Psoas muscle (tissue), 8 donors: ENCODE measurements around the gene MAN2A1. TPM values are rescaled to one million over a fixed set of nuclear protein-coding genes. Genes with fewer than 3 reads are reported as not detected.

Experiments used
- ATAC-seq, 4 donors: fragments of 200-7000 bp; cut with Tn5 transposase; one replicate each; pipeline ENCODE4 v1.9.1; 2020; ENCODE audit warnings: moderate library complexity in 3 of 4, mild to moderate bottlenecking in 2 of 4
- DNase-seq, 2 donors: peaks; one replicate each; pipeline ENCODE4 v3.0.0-alpha.2; 2020
- H3K27ac ChIP-seq: fragments of 200-600 bp; one replicate; pipeline ENCODE4 v1.8.0; 2022
- H3K27me3 ChIP-seq, 3 donors: fragments of 200-600 bp in 1 of 3; one replicate each; pipeline versions ENCODE4 v1.6.1 to v1.8.0; 2013 to 2022; ENCODE audit warnings: low read length in 2 of 3, mild to moderate bottlenecking in 2 of 3, moderate library complexity in 1 of 3; ENCODE audit not compliant: insufficient read depth in 3 of 3
- H3K36me3 ChIP-seq, 2 donors: fragments of 200-600 bp in 1 of 2; one replicate each; pipeline versions ENCODE4 v1.6.1 to v1.8.0; 2013 to 2022; ENCODE audit warnings: low read depth in 1 of 2, mild to moderate bottlenecking in 1 of 2, moderate library complexity in 1 of 2; ENCODE audit not compliant: insufficient read depth in 1 of 2
- H3K4me1 ChIP-seq: fragments of 200-600 bp; one replicate; pipeline ENCODE4 v1.8.0; 2022
- H3K4me3 ChIP-seq: fragments of 200-600 bp; one replicate; pipeline ENCODE4 v1.8.0; 2022; ENCODE audit warnings: mild to moderate bottlenecking
- H3K9me3 ChIP-seq: fragments of 200-600 bp; one replicate; pipeline ENCODE4 v1.8.0; 2022
- CTCF ChIP-seq: fragments of 200-600 bp; IDR thresholded peaks from one replicate; pipeline ENCODE4 v1.8.0; 2022; ENCODE audit warnings: antibody characterized with exemption
- WGBS, 3 donors: extraction: QIAGEN DNeasy Blood & Tissue Kit; methylation state at CpG; one replicate each; pipeline versions ENCODE4 v1.1.6 to v1.1.7; 2013; 5-methylcytosine and 5-hydroxymethylcytosine counted together
- intact Hi-C, 2 donors: fragments of 100-400 bp; cut with DNase I; formaldehyde crosslinking; loops; one replicate each; pipeline versions ENCODE4 v1.11.0 to v1.14.2; 2022
- polyA plus RNA-seq, 3 donors: library from polyadenylated mRNA; stranded (reverse); fragments of 200-250 nt; gene quantifications; one replicate each; pipeline ENCODE4 v1.2.3, GENCODE V29; 2013
- total RNA-seq, 4 donors: library from RNA; stranded (reverse); fragmentation: NEBNext Ultra II Directional in 2 of 4; extraction: Animal tissue kit (Norgen Biotek cat#: 25700) in 2 of 4; gene quantifications; one replicate each; pipeline versions ENCODE4 v1.2.1 to v1.2.4, GENCODE V29; 2021 to 2023
- donor health status: healthy with polysubstance abuse.
- donor health status: DM: no; HTN: no; CAD: no; lungs with moderate emphysema.
- donor health status: Bipolar disorder and iron deficiency.
- donor health status: healthy.
- donor health status: DM: yes; HTN: yes; CAD: no.
- donor health status: DM: no; HTN: no; CAD: no.
- donor health status: DM: no; HTN: no; CAD: no.
- donor health status: DM: yes; HTN: yes; CAD: no.

Gene MAN2A1
- total and polyA plus RNA-seq, 7 donors: 4.2 to 18.3 (median 12.8) TPM

GRCh38 chr5:109744261-109744660 is 54.5 kb downstream of the MAN2A1 start:
- DNase-seq (no peak), ATAC-seq (no peak)
- Histone ChIP-seq H3K27me3 (no peaks in the 10 kb centered on the region), H3K4me1 (peaks cover 39% of the 10 kb centered on the region), H3K4me3 (no peak overlapping the region), H3K36me3 (no peaks in the 10 kb centered on the region), H3K27ac (no peak overlapping the region), H3K9me3 (no peaks in the 10 kb centered on the region)
- TF ChIP-seq CTCF: no peak
- 78 to 84% (median 80%) methylated on average over 2 of the region's 2 CpGs for WGBS, 3 donors
- intact Hi-C loops: loop anchor here in 1 of 2 donors (5.0 kb wide), 1 partner anchor 37 kb away; no protein-coding TSS in a partner anchor

- ATAC-seq (no peak), DNase-seq (no peak)
- Histone ChIP-seq H3K27ac (no peak overlapping the region), H3K4me1 (peaks cover 10% of the 10 kb centered on the region), H3K27me3 (no peaks in the 10 kb centered on the region), H3K36me3 (no peaks in the 10 kb centered on the region), H3K9me3 (no peaks in the 10 kb centered on the region), H3K4me3 (no peak overlapping the region)
- intact Hi-C loops: no loop called here
- TF ChIP-seq CTCF: no peak
These were observed 58.8 kb downstream of the MAN2A1 start for GRCh38 chr5:109748546-109748945.

DNA sequence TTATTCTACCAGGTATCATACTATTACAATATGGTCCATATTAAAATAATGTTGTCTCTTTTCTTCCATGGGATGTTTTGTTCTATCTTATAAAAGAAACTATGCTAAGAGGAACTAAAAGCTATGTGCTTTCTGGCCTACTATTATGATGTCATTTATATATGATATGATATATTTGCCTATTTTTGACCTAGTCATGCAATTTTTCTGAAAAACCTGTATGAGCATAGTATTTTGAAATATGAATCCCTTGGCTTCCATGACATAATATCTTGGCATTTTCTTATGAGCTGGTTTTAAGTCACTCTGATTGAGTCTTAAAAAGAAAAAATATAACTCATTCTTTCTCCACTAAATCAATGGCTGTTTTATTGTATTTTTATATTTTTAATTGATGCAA is 60.7 kb downstream of the MAN2A1 start:
- DNase-seq (no peak), ATAC-seq (no peak)
- intact Hi-C loops: loop anchor here in 1 of 2 donors (10.0 kb wide), 1 partner anchor 56 kb away; no protein-coding TSS in a partner anchor
- peaks cover 2% of the 10 kb centered on the region for H3K4me1 ChIP-seq
- H3K27me3 ChIP-seq: no peaks in the 10 kb centered on the region
- H3K27ac ChIP-seq: no peak overlapping the region
- H3K4me3 ChIP-seq: no peak overlapping the region
- TF ChIP-seq CTCF: no peak
- H3K36me3 ChIP-seq: no peaks in the 10 kb centered on the region
- no peaks in the 10 kb centered on the region for H3K9me3 ChIP-seq

DNA sequence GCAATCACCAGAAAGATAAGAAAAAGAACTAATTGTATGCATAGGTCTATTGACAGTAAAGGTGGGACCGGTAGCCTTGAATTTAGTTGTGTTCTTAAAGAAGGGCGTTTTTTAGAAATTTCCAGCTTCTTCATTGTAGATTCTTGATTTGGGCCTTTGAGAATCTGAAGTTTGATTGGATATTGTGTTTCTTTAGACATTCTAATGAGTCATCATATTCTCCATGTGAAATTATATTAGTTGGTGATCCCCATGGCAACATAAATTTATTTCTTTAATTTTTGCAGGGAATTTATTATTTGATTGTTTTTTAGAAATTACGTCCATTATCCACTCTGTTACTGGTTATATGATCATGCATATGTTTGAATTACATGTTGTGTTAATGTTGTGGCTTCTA is 63.6 kb downstream of the MAN2A1 start:
- peaks cover 0 to 2% of the 10 kb centered on the region in 2 donors for H3K36me3 ChIP-seq
- no peak overlapping the region for H3K4me3 ChIP-seq
- no peaks in the 10 kb centered on the region for H3K27me3 ChIP-seq
- no peak overlapping the region for H3K27ac ChIP-seq
- ATAC-seq (no peak), DNase-seq (no peak)
- 77 to 99% (median 98%) methylated on average over 3 of the region's 3 CpGs for WGBS, 3 donors
- peaks cover 19% of the 10 kb centered on the region for H3K4me1 ChIP-seq
- no peak for TF ChIP-seq CTCF
- H3K9me3 ChIP-seq: no peaks in the 10 kb centered on the region
- intact Hi-C loops: loop anchor here in 1 of 2 donors (10.0 kb wide), 1 partner anchor 58 kb away; no protein-coding TSS in a partner anchor

DNA sequence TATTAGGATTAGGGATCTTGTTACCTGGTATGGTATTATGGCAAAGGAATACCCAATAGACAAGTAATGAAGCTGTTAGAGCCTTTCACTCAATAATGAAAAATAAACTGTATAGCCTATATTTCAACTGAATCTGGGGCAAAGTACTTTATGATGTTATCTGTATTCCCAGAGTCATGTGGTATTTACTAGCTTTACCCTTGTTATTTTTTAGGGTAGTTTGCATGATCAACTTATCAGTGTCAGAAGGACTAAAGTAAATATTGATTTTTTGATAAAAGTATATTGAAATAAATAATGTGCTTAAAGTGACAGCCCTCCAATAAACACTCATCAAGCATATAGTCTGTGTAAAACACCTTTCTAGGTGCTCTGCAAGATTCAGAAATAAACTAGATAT is 64.6 kb downstream of the MAN2A1 start:
- TF ChIP-seq CTCF: no peak
- Histone ChIP-seq H3K9me3 (no peaks in the 10 kb centered on the region), H3K36me3 (peaks cover 0 to 2% of the 10 kb centered on the region in 2 donors), H3K4me1 (peaks cover 26% of the 10 kb centered on the region), H3K27me3 (no peaks in the 10 kb centered on the region), H3K4me3 (no peak overlapping the region), H3K27ac (no peak overlapping the region)
- DNase-seq (no peak), ATAC-seq (no peak)
- intact Hi-C loops: loop anchor here in 1 of 2 donors (10.0 kb wide), 1 partner anchor 60 kb away; no protein-coding TSS in a partner anchor
